ENCODE data around the gene SMIM10L1.

SMIM10L1 gene

GRCh38 chr12:11171145-11171968 lies at the start of gene SMIM10L1:
Gene SMIM10L1 (plus strand): TSS chr12:11171194. CDS start chr12:11171357, 163 bp downstream.
- peak; percentile 43 for DNase-seq

GRCh38 chr12:11130382-11130781 lies 40.6 kb upstream of the SMIM10L1 start:
- no peak for DNase-seq

GRCh38 chr12:11130999-11131398 lies 40.0 kb upstream of the SMIM10L1 start:
- DNase-seq = no peak

- no peak for DNase-seq
These were observed 37.8 kb upstream of the SMIM10L1 start for GRCh38 chr12:11133162-11133561.

- DNase-seq = no peak
These were observed 37.2 kb upstream of the SMIM10L1 start for GRCh38 chr12:11133816-11134215.

- DNase-seq = no peak
These were observed 36.7 kb upstream of the SMIM10L1 start, which contains the start of gene TAS2R30 for GRCh38 chr12:11134305-11134704. Gene TAS2R30 (minus strand): TSS chr12:11134644. CDS start chr12:11134244, 400 bp downstream.

GRCh38 chr12:11136075-11136474 lies 34.9 kb upstream of the SMIM10L1 start:
- no peak for DNase-seq

- DNase-seq = no peak
These were observed 27.6 kb upstream of the SMIM10L1 start for GRCh38 chr12:11143352-11143751.

GRCh38 chr12:11144297-11144696 lies 26.7 kb upstream of the SMIM10L1 start:
- DNase-seq = no peak

- DNase-seq = no peak
These were observed 23.6 kb upstream of the SMIM10L1 start for GRCh38 chr12:11147420-11147819.

GRCh38 chr12:11150832-11151231 lies 20.2 kb upstream of the SMIM10L1 start:
- no peak for DNase-seq

- no peak for DNase-seq
These were observed 18.3 kb upstream of the SMIM10L1 start for GRCh38 chr12:11152725-11153124.

- no peak for DNase-seq
These were observed 16.5 kb upstream of the SMIM10L1 start for GRCh38 chr12:11154400-11154925.

- DNase-seq = no peak
These were observed 12.0 kb upstream of the SMIM10L1 start for GRCh38 chr12:11158885-11159444.

GRCh38 chr12:11162502-11162901 lies 8.5 kb upstream of the SMIM10L1 start:
- DNase-seq = no peak

- no peak for DNase-seq
These were observed 6.6 kb upstream of the SMIM10L1 start for GRCh38 chr12:11164384-11164783.

- no peak for DNase-seq
These were observed 4.7 kb upstream of the SMIM10L1 start for GRCh38 chr12:11166300-11166699.

GRCh38 chr12:11170810-11171144 lies 217 bp upstream of the SMIM10L1 start:
- DNase-seq = no peak

GRCh38 chr12:11171969-11172675 lies 1.1 kb downstream of the SMIM10L1 start:
- DNase-seq = no peak

GRCh38 chr12:11174022-11174421 lies 3.0 kb downstream of the SMIM10L1 start:
- no peak for DNase-seq

GRCh38 chr12:11178250-11178649 lies 7.3 kb downstream of the SMIM10L1 start:
- no peak for DNase-seq

- DNase-seq = no peak
These were observed 11.5 kb downstream of the SMIM10L1 start for GRCh38 chr12:11182529-11182928.

- DNase-seq = no peak
These were observed 12.0 kb downstream of the SMIM10L1 start for GRCh38 chr12:11183011-11183410.

GRCh38 chr12:11186837-11187236 lies 15.8 kb downstream of the SMIM10L1 start, which contains the start of gene TAS2R42:
Gene TAS2R42 (minus strand): TSS chr12:11186937. CDS start chr12:11186937, 0 bp downstream.
- no peak for DNase-seq

All from NCI-H524 treated with DMSO at 0.1 percent for 48 hours (cell line).